Panc1 (cell line): Measurements from ENCODE around the gene CFAP410. TPM values are rescaled to one million over a fixed set of nuclear protein-coding genes. Genes with fewer than 3 reads are reported as not detected.

Experiments
- ATAC-seq: fragments of 200-7000 bp; cut with Tn5 transposase; 2 replicates; pipeline ENCODE4 v1.9.1; 2020; ENCODE audit warnings: mild to moderate bottlenecking, moderate library complexity
- BruUV-seq: library from RNA; stranded (reverse); fragments of 400-500 nt; replicated peaks from 2 replicates; lab custom pipeline; 2021; lab: Mats Ljungman, UMichigan
- CTCF ChIA-PET: fragments of 300-600 bp; sonication (Branson Sonifier 250); formaldehyde crosslinking; loops from one replicate; lab custom pipeline; 2022; ENCODE audit warnings: antibody characterized with exemption; lab: Charles Lee
- POLR2A ChIA-PET: fragments of 300-600 bp; sonication (Branson Sonifier 250); formaldehyde crosslinking; loops from one replicate; lab custom pipeline; 2022; ENCODE audit warnings: antibody characterized with exemption; lab: Charles Lee
- DNase-seq: peaks from one replicate; pipeline ENCODE4 v3.0.0-alpha.2; 2010; ENCODE audit warnings: low read depth, low spot score
- H3K27ac ChIP-seq: 2 replicates; pipeline ENCODE4 v1.5.1; 2011; ENCODE audit warnings: mild to moderate bottlenecking, low read length, inconsistent platforms
- H3K27me3 ChIP-seq: fragments of 200-500 bp; sonication (Bioruptor generic); 2 replicates; pipeline ENCODE4 v1.6.0; 2014; ENCODE audit warnings: low read length, inconsistent platforms; ENCODE audit not compliant: control insufficient read depth, insufficient read depth
- H3K36me3 ChIP-seq: fragments of 200-500 bp; sonication (Bioruptor generic); 2 replicates; pipeline ENCODE4 v1.5.1; 2014; ENCODE audit warnings: inconsistent platforms, mild to moderate bottlenecking, low read length, moderate library complexity; ENCODE audit not compliant: control insufficient read depth, insufficient read depth
- H3K4me1 ChIP-seq: 2 replicates; pipeline ENCODE4 v1.5.1; 2011; ENCODE audit warnings: inconsistent platforms, mild to moderate bottlenecking, low read length, moderate library complexity; ENCODE audit not compliant: control insufficient read depth, insufficient read depth
- H3K4me3 ChIP-seq, 2 experiments: 2 replicates each; pipeline ENCODE4 v1.5.1; 2011 to 2012; ENCODE audit warnings: low read depth in 2 of 2, low read length in 2 of 2, mild to moderate bottlenecking in 2 of 2, inconsistent platforms in 1 of 2, moderate library complexity in 1 of 2
- H3K9me3 ChIP-seq: fragments of 200-500 bp; sonication (Bioruptor generic); 2 replicates; pipeline ENCODE4 v1.5.1; 2014; ENCODE audit warnings: low read depth, mild to moderate bottlenecking, inconsistent platforms, low read length, moderate library complexity; ENCODE audit not compliant: control insufficient read depth, insufficient read depth
- CTCF ChIP-seq: fragments of 450-650 bp; IDR thresholded peaks from 2 replicates; pipeline ENCODE4 v1.5.1; 2017; ENCODE audit warnings: mild to moderate bottlenecking
- POLR2AphosphoS5 ChIP-seq: IDR thresholded peaks from 2 replicates; pipeline ENCODE4 v1.6.1; 2012; ENCODE audit warnings: mild to moderate bottlenecking, low read depth, low read length, moderate library complexity
- SIN3A ChIP-seq: IDR thresholded peaks from 2 replicates; pipeline ENCODE4 v1.6.1; 2012; ENCODE audit warnings: low read depth, mild to moderate bottlenecking, low read length, moderate library complexity, borderline replicate concordance; ENCODE audit not compliant: insufficient read depth
- TCF7L2 ChIP-seq: IDR thresholded peaks from 2 replicates; pipeline ENCODE4 v1.6.1; 2011; ENCODE audit warnings: mild to moderate bottlenecking, low read depth, low read length, inconsistent platforms
- in situ Hi-C: cut with HindIII; loops from 2 replicates; pipeline ENCODE4 v1.10.0; 2016; ENCODE audit warnings: low sequenced_read_pairs, low pct_unique_long_range_greater_than_20kb
- intact Hi-C: fragments of 100-400 bp; cut with micrococcal nuclease; formaldehyde crosslinking; loops from one replicate; pipeline ENCODE4 v1.10.0; 2022; ENCODE audit not compliant: unreplicated experiment
- total RNA-seq: library from RNA; stranded (reverse); gene quantifications from one replicate; pipeline ENCODE4 v1.2.1, GENCODE V29; 2021; ENCODE audit not compliant: unreplicated experiment
- TF ChIP-seq, protein P1 (sequence below), 2 experiments: IDR thresholded peaks; 2 replicates each; pipeline ENCODE4 v1.6.1; 2011 to 2012; ENCODE audit warnings: low read depth in 2 of 2, control low read depth in 1 of 2, low read length in 1 of 2, mild to moderate bottlenecking in 1 of 2, moderate library complexity in 1 of 2; ENCODE audit not compliant: insufficient read depth in 1 of 2

The CFAP410 gene
- total RNA-seq, 1 experiment from 2014 or later: 11.8 TPM

GRCh38 chr21:44324106-44324853 is 14.9 kb downstream of the CFAP410 start:
- Histone ChIP-seq H3K36me3 (no peaks in the 10 kb centered on the region), H3K27ac (no peak overlapping the region), H3K4me1 (no peaks in the 10 kb centered on the region; the same call in 1 of the 2 replicates), H3K4me3 (no peak overlapping the region), H3K27me3 (no peaks in the 10 kb centered on the region), H3K9me3 (no peaks in the 10 kb centered on the region)
- POLR2A ChIA-PET: no interaction called here
- ATAC-seq (no peak), DNase-seq (no peak)
- BruUV-seq: no TSS peak
- intact Hi-C loops: no loop called here
- in situ Hi-C loops: no loop called here
- CTCF ChIA-PET: no interaction called here
- TF ChIP-seq CTCF (no peak), TCF7L2 (no peak), SIN3A (no peak)

- no peaks in the 10 kb centered on the region for H3K36me3 ChIP-seq
These were observed 15.6 kb downstream of the CFAP410 start for GRCh38 chr21:44323591-44323990.

More at GRCh38 chr21:44323591-44323990, 15.6 kb downstream of the CFAP410 start:
- in situ Hi-C loops (no loop called here), intact Hi-C loops (no loop called here)
- Histone ChIP-seq H3K27me3 (no peaks in the 10 kb centered on the region), H3K4me3 (no peak overlapping the region), H3K4me1 (no peaks in the 10 kb centered on the region), H3K9me3 (no peaks in the 10 kb centered on the region), H3K27ac (no peak overlapping the region)
- ATAC-seq: no peak
- TF ChIP-seq CTCF (no peak), POLR2AphosphoS5 (no peak), SIN3A (no peak), TCF7L2 (no peak)
- TF ChIP-seq, protein P1, sequence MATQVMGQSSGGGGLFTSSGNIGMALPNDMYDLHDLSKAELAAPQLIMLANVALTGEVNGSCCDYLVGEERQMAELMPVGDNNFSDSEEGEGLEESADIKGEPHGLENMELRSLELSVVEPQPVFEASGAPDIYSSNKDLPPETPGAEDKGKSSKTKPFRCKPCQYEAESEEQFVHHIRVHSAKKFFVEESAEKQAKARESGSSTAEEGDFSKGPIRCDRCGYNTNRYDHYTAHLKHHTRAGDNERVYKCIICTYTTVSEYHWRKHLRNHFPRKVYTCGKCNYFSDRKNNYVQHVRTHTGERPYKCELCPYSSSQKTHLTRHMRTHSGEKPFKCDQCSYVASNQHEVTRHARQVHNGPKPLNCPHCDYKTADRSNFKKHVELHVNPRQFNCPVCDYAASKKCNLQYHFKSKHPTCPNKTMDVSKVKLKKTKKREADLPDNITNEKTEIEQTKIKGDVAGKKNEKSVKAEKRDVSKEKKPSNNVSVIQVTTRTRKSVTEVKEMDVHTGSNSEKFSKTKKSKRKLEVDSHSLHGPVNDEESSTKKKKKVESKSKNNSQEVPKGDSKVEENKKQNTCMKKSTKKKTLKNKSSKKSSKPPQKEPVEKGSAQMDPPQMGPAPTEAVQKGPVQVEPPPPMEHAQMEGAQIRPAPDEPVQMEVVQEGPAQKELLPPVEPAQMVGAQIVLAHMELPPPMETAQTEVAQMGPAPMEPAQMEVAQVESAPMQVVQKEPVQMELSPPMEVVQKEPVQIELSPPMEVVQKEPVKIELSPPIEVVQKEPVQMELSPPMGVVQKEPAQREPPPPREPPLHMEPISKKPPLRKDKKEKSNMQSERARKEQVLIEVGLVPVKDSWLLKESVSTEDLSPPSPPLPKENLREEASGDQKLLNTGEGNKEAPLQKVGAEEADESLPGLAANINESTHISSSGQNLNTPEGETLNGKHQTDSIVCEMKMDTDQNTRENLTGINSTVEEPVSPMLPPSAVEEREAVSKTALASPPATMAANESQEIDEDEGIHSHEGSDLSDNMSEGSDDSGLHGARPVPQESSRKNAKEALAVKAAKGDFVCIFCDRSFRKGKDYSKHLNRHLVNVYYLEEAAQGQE (IDR thresholded peaks at IDR 0.05; ENCODE audit: insufficient read depth in 1 of 2, low read depth in 2 of 2, low read length in 1 of 2): no peak
- no TSS peak for BruUV-seq
- DNase-seq: no peak
- ChIA-PET CTCF (no interaction called here), POLR2A (no interaction called here)
